B cell (primary cell): ENCODE results near the gene NOL12. TPM values are rescaled to one million over a fixed set of nuclear protein-coding genes. Genes with fewer than 3 reads are reported as not detected.

Source experiments
- ATAC-seq: fragments of 200-7000 bp; cut with Tn5 transposase; one replicate; pipeline ENCODE4 v1.10.0; 2021; ENCODE audit warnings: low read depth, mild to moderate bottlenecking, moderate number of reproducible peaks, moderate library complexity
- CTCF ChIA-PET: fragments of 350-600 bp; sonication (Branson Sonifier 250); formaldehyde crosslinking; loops from one replicate; lab custom pipeline; 2021; ENCODE audit warnings: antibody characterized with exemption, inconsistent platforms; lab: Charles Lee
- POLR2A ChIA-PET: fragments of 350-600 bp; sonication (Branson Sonifier 250); formaldehyde crosslinking; loops from one replicate; lab custom pipeline; 2021; ENCODE audit warnings: antibody characterized with exemption; lab: Charles Lee
- DNase-seq: peaks from one replicate; pipeline ENCODE4 v3.0.0; 2013
- H2AFZ ChIP-seq: 2 replicates; pipeline ENCODE4 v1.6.1; 2012; ENCODE audit warnings: mild to moderate bottlenecking, low read depth, low read length; ENCODE audit not compliant: insufficient read depth, poor library complexity, severe bottlenecking
- H3K27ac ChIP-seq, 2 donors: 1 replicate in 1 of 2; 2 replicates in 1 of 2; pipeline ENCODE4 v1.5.1; 2012 to 2013; ENCODE audit warnings: low read length in 2 of 2, mild to moderate bottlenecking in 2 of 2, moderate library complexity in 1 of 2
- H3K27me3 ChIP-seq, 4 experiments: fragments of 200-600 bp in 1 of 4; sonication (generic) in 1 of 4; replicated peaks in 1 of 4; 1 replicate in 2 of 4; 2 replicates in 2 of 4; pipeline versions ENCODE4 v1.6.1 to v1.7.0; 2013 to 2016; ENCODE audit warnings: low read length in 3 of 4, mild to moderate bottlenecking in 2 of 4, mixed read lengths in 1 of 4, moderate library complexity in 1 of 4; ENCODE audit not compliant: insufficient read depth in 4 of 4, control insufficient read depth in 3 of 4; ENCODE audit errors: control extremely low read depth in 1 of 4
- H3K36me3 ChIP-seq, 2 experiments: replicated peaks in 1 of 2; 1 replicate in 1 of 2; 2 replicates in 1 of 2; pipeline versions ENCODE4 v1.6.1 to v1.7.1; 2013; ENCODE audit warnings: low read length in 1 of 2; ENCODE audit not compliant: insufficient read depth in 2 of 2, control insufficient read depth in 1 of 2; ENCODE audit errors: control extremely low read depth in 1 of 2, extremely low read depth in 1 of 2
- H3K4me1 ChIP-seq, 2 donors: fragments of 200-600 bp in 1 of 2; sonication (generic) in 1 of 2; 1 replicate in 1 of 2; 2 replicates in 1 of 2; pipeline versions ENCODE4 v1.5.1 to v1.6.1; 2013 to 2017; ENCODE audit warnings: low read length in 2 of 2; ENCODE audit not compliant: control insufficient read depth in 2 of 2, insufficient read depth in 2 of 2
- H3K4me2 ChIP-seq: replicated peaks from 2 replicates; pipeline ENCODE3; 2012; ENCODE audit warnings: mild to moderate bottlenecking, low read depth, low read length; ENCODE audit not compliant: poor library complexity, severe bottlenecking
- H3K4me3 ChIP-seq, 5 experiments: fragments of 200-600 bp in 1 of 5; sonication (generic) in 1 of 5; 1 replicate in 3 of 5; 2 replicates in 2 of 5; pipeline versions ENCODE4 v1.5.1 to v1.7.0; 2011 to 2016; ENCODE audit warnings: low read length in 4 of 5, mild to moderate bottlenecking in 4 of 5, low read depth in 2 of 5, control low read depth in 1 of 5, moderate library complexity in 1 of 5; ENCODE audit not compliant: insufficient read depth in 1 of 5; ENCODE audit errors: control extremely low read depth in 1 of 5, extremely low read depth in 1 of 5
- H3K79me2 ChIP-seq: fragments of 200-600 bp; sonication (generic); one replicate; pipeline ENCODE4 v1.6.0; 2016; ENCODE audit warnings: low read length; ENCODE audit not compliant: control insufficient read depth, insufficient read depth
- H3K9ac ChIP-seq: fragments of 200-600 bp; sonication (generic); 2 replicates; pipeline ENCODE4 v1.6.1; 2017; ENCODE audit warnings: mild to moderate bottlenecking, low read length, moderate library complexity
- H3K9me3 ChIP-seq, 3 donors: one replicate each; pipeline versions ENCODE4 v1.6.1 to v1.7.1; 2013; ENCODE audit warnings: low read length in 2 of 3; ENCODE audit not compliant: control insufficient read depth in 2 of 3, insufficient read depth in 1 of 3; ENCODE audit errors: control extremely low read depth in 1 of 3
- H4K20me1 ChIP-seq: 2 replicates; pipeline ENCODE4 v1.6.0; 2012; ENCODE audit warnings: mild to moderate bottlenecking, low read length; ENCODE audit not compliant: insufficient read depth, control insufficient read depth, poor library complexity, severe bottlenecking
- H3K27ac Mint-ChIP-seq: one replicate; pipeline ENCODE4 v1.8.0; 2021; ENCODE audit warnings: mixed read lengths
- H3K27me3 Mint-ChIP-seq: one replicate; pipeline ENCODE4 v1.8.0; 2021; ENCODE audit warnings: mixed read lengths
- H3K4me1 Mint-ChIP-seq: one replicate; pipeline ENCODE4 v1.8.0; 2021; ENCODE audit warnings: mixed read lengths
- H3K4me3 Mint-ChIP-seq: one replicate; pipeline ENCODE4 v1.8.0; 2021; ENCODE audit warnings: mixed read lengths
- H3K9me3 Mint-ChIP-seq: one replicate; pipeline ENCODE4 v1.8.0; 2022; ENCODE audit warnings: mixed read lengths; ENCODE audit not compliant: insufficient read depth
- CTCF ChIP-seq: fragments of 200-600 bp; IDR thresholded peaks from one replicate; pipeline ENCODE4 v1.8.0; 2022; ENCODE audit warnings: antibody characterized with exemption, mild to moderate bottlenecking
- EZH2 ChIP-seq: IDR thresholded peaks from 2 replicates; pipeline ENCODE4 v1.6.1; 2012; ENCODE audit warnings: borderline replicate concordance, low read depth, mild to moderate bottlenecking, moderate library complexity, low read length; ENCODE audit not compliant: insufficient read depth, poor library complexity, severe bottlenecking
- WGBS: methylation state at CpG from one replicate; pipeline ENCODE4 v1.1.5; 2013; ENCODE audit warnings: missing lambda C conversion rate; ENCODE audit not compliant: insufficient coverage; 5-methylcytosine and 5-hydroxymethylcytosine counted together
- intact Hi-C: fragments of 100-400 bp; cut with micrococcal nuclease; formaldehyde crosslinking; loops from one replicate; pipeline ENCODE4 v1.10.0; 2022
- polyA plus RNA-seq: library from polyadenylated mRNA; depleted of rRNA; stranded (reverse); fragments of >200 nt; gene quantifications from 2 replicates; pipeline ENCODE4 v1.2.3, GENCODE V29; 2012
- total RNA-seq, 2 donors: library from RNA; stranded (reverse); fragments of 120-200 nt in 1 of 2; gene quantifications; 1 replicate in 1 of 2; 2 replicates in 1 of 2; pipeline versions ENCODE4 v1.2.3 to v1.2.4, GENCODE V29; 2013 to 2022

The NOL12 gene
- total and polyA plus RNA-seq, 2 donors (not counting 1 experiment from before 2014, with no cell fraction given), result 34.7 to 43.1 TPM

- H3K4me2 ChIP-seq, result no peak overlapping the region
- POLR2A ChIA-PET, result interaction anchor here (0.6 to 2.2 kb wide), 7 partner anchors 15 to 73 kb away, joined by 3 to 14 read pairs (median 5); partner anchors contain the start of genes GGA1 and PDXP
- no peak overlapping the region for H3K4me3 ChIP-seq
These were observed 5.1 kb upstream of the NOL12 start for GRCh38 chr22:37681001-37681424.

More at GRCh38 chr22:37681001-37681424, 5.1 kb upstream of the NOL12 start:
- Histone ChIP-seq H3K4me1 (peaks cover 15 to 39% of the 10 kb centered on the region in 2 donors), H3K27me3 (no peaks in the 10 kb centered on the region), H3K9ac (no peak overlapping the region), H3K27ac (no peak overlapping the region), H3K79me2 (peaks cover 14% of the 10 kb centered on the region), H3K36me3 (no peaks in the 10 kb centered on the region), H4K20me1 (no peaks in the 10 kb centered on the region), H2AFZ (no peak overlapping the region), H3K9me3 (no peaks in the 10 kb centered on the region)
- no peak for ATAC-seq
- TF ChIP-seq CTCF (no peak), EZH2 (no peak)
- intact Hi-C loops, result loop anchor here (1.0 kb wide), 4 partner anchors 20 to 74 kb away; no protein-coding TSS in a partner anchor
- Mint-ChIP-seq H3K27ac (no peak overlapping the region), H3K4me3 (no peak overlapping the region), H3K9me3 (no peaks in the 10 kb centered on the region), H3K27me3 (no peaks in the 10 kb centered on the region), H3K4me1 (peaks cover 27% of the 10 kb centered on the region)
- CTCF ChIA-PET, result interaction anchor here (0.6 to 23.0 kb wide), 14 partner anchors 8 to 167 kb away, joined by 3 to 501 read pairs (median 4); partner anchors contain the start of genes GGA1, LGALS1, PDXP and SH3BP1
- 100% methylated on average over 1 of the region's 2 CpGs for WGBS
- peak; percentile 10 for DNase-seq
